ENCODE data around the gene SPRY2. TPM values are rescaled to one million over a fixed set of nuclear protein-coding genes. Genes with fewer than 3 reads are reported as not detected.
A peak's percentile ranks its signal among the peaks of the same experiment; 100 is the strongest.

The SPRY2 gene
- 10 to 100 TPM; 44.3 to 46.1 (median 44.7) TPM for total RNA-seq

DNA sequence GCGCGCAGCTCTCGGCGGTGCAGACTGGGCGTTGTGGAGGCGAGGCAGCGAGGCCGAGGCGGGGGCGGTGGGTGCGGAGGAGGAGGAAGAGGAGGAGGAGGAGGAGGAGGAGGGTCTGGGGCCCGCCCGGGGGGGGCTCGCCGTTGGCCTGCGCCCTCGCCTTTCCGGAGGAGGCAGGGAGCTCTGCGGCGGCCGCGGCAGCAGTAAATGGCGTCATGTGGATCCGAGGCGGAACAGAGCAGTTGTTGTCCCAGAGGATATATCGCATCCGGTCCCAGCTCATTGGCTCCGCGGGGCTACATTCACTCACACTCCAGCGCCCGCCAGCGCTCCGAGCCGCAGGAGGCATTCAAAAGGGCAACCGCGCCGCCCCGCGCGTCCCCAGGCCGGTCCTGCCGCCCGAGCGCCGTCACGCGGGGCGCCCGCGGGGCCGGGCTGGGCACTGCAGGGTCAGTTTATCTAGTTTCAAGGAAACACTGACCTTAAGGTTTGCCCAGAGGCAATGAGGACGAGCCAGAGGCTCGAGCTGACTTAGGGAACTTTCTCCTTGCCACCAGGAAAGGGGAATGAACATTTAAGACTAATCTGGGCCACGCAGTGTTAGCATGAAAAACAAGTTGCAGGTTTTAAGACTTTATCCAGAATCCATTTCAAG, at the start of gene SPRY2:
TSS of gene SPRY2 (minus strand) at position 26 of the 655 bp plus-strand sequence. CDS start 3,421 bp downstream, outside the sequence.
- peaks cover 8 to 14% (median 12%) of the 10 kb centered on the region in 4 donors for H3K36me3 ChIP-seq
- peaks cover 25 to 39% (median 33%) of the 10 kb centered on the region in 4 donors for H3K4me1 ChIP-seq
- no peaks in the 10 kb centered on the region for H3K27me3 ChIP-seq
- H3K9me3 ChIP-seq = no peaks in the 10 kb centered on the region
- intact Hi-C loops (cut with DNase I) = loop anchor here (10.0 kb wide), 1 partner anchor 666 kb away; no protein-coding TSS in a partner anchor
- under 1% methylated on average over 40 of the region's 54 CpGs for WGBS
- TF ChIP-seq CTCF (IDR thresholded peaks at IDR 0.05) (peak in 2 of 3 experiments; percentile 22 to 36), POLR2A (IDR thresholded peaks at IDR 0.05; ENCODE audit: low read depth) (peak; percentile 60), POLR2AphosphoS5 (IDR thresholded peaks at IDR 0.05) (peak; percentile 89 to 93), EP300 (IDR thresholded peaks at IDR 0.05) (no peak)
- H3K27ac ChIP-seq (replicated peaks in 1 of 4) = peak within 1 kb of the TSS; percentile 89 to 94 (median 91)
- peak; percentile 98 for DNase-seq (ENCODE audit: extremely low spot score)
- peak within 1 kb of the TSS; percentile 79 to 96 (median 88) for H3K4me3 ChIP-seq

DNA sequence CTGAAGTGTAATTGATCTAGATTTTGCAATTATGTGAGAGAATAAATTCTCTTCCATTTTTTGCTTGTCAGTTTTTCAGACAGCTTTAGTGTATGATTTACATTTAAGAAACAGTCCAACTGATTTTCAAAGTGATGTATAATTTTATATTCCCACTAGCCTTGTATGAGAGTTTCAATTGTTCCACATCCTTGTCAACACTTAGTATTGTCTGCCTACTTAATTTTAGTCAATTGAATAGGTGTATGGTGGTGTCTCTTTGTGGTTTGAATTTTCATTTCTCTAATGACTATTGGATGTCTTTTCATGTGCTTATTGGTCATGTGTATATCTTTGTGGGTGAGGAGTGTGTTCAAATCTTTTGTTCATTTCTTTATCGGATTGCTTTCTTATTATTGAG, 49.4 kb upstream of the SPRY2 start:
- no peak for DNase-seq (ENCODE audit: extremely low spot score)
- no peak for TF ChIP-seq EP300 (IDR thresholded peaks at IDR 0.05)
- no peak for TF ChIP-seq POLR2AphosphoS5 (IDR thresholded peaks at IDR 0.05)
- no peak for TF ChIP-seq POLR2A (IDR thresholded peaks at IDR 0.05; ENCODE audit: low read depth)
- Histone ChIP-seq H3K27ac (replicated peaks in 1 of 4) (no peak overlapping the region), H3K9me3 (peaks cover 0 to 14% (median 9%) of the 10 kb centered on the region in 4 donors), H3K4me3 (no peak overlapping the region), H3K27me3 (no peaks in the 10 kb centered on the region), H3K4me1 (no peaks in the 10 kb centered on the region), H3K36me3 (no peaks in the 10 kb centered on the region)
- intact Hi-C loops (cut with DNase I) = no loop called here
- 97% methylated on average over 1 of the region's 1 CpG for WGBS

DNA sequence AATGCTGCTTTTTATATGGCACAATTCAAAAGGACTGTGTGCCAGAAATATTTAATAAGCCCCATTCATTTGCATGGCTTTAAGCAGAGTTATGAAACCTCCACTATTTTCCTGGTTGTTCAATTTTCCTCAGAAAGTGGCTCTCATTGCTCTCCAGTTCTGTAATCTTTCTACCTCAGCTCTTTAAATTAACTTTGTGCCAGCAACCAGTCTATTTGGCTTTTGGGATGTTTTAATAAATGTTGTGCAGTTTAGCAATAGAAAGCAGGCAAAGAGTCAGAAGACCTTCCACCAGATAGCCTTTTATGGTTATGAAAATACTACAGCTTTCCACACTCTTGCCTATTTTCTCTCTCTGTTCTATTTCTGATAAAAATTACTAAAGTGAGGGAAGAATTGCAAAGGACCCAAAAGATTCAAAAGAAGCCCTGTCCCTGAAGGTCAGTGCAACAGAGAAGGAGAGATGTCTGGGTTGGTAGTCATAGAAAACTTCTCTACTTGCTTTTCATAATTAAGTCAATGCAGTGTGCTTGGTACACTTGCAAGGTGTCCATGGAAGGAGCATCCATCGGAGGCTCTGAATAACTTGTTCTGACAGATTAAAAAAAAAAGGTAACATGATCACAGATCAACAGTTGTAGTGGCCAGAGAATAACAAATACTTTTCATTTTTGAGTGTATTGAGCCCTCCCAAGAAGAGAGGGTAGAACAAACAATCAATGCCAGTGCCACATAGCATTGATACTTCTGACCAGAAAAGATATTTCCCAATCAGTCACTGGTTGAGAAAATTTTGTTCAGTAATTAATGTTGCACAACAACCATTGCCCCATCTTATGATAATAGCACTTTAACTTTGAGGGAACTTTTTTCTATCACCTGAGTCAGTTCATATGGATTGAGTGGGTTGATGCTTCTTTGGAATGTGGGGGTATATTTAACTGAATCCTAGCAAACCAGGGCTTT, 48.4 kb upstream of the SPRY2 start:
- Histone ChIP-seq H3K9me3 (peaks cover 0 to 13% (median 9%) of the 10 kb centered on the region in 4 donors), H3K36me3 (no peaks in the 10 kb centered on the region), H3K4me1 (no peaks in the 10 kb centered on the region), H3K27me3 (no peaks in the 10 kb centered on the region), H3K4me3 (no peak overlapping the region), H3K27ac (replicated peaks in 1 of 4) (no peak overlapping the region)
- 95% methylated on average over 1 of the region's 1 CpG for WGBS
- no peak for DNase-seq (ENCODE audit: extremely low spot score)
- intact Hi-C loops (cut with DNase I) = no loop called here
- TF ChIP-seq POLR2A (IDR thresholded peaks at IDR 0.05; ENCODE audit: low read depth) = no peak
- TF ChIP-seq EP300 (IDR thresholded peaks at IDR 0.05) = no peak
- no peak for TF ChIP-seq CTCF (IDR thresholded peaks at IDR 0.05)
- TF ChIP-seq POLR2AphosphoS5 (IDR thresholded peaks at IDR 0.05) = no peak

GRCh38 chr13:80388506-80388905, 47.6 kb upstream of the SPRY2 start:
- no peak for TF ChIP-seq POLR2AphosphoS5 (IDR thresholded peaks at IDR 0.05)
- TF ChIP-seq POLR2A (IDR thresholded peaks at IDR 0.05; ENCODE audit: low read depth) = no peak
- TF ChIP-seq CTCF (IDR thresholded peaks at IDR 0.05) = no peak
- no peak for TF ChIP-seq EP300 (IDR thresholded peaks at IDR 0.05)
- 85% methylated on average over 7 of the region's 7 CpGs for WGBS
- Histone ChIP-seq H3K27me3 (no peaks in the 10 kb centered on the region), H3K4me1 (no peaks in the 10 kb centered on the region), H3K36me3 (no peaks in the 10 kb centered on the region), H3K27ac (replicated peaks in 1 of 4) (no peak overlapping the region), H3K4me3 (no peak overlapping the region), H3K9me3 (peaks cover 0 to 7% (median 6%) of the 10 kb centered on the region in 4 donors)
- no peak for DNase-seq (ENCODE audit: extremely low spot score)
- intact Hi-C loops (cut with DNase I) = no loop called here

GRCh38 chr13:80386592-80386991, 45.7 kb upstream of the SPRY2 start:
- Histone ChIP-seq H3K27ac (replicated peaks in 1 of 4) (no peak overlapping the region), H3K36me3 (no peaks in the 10 kb centered on the region), H3K9me3 (peaks cover 0 to 7% (median 5%) of the 10 kb centered on the region in 4 donors), H3K27me3 (no peaks in the 10 kb centered on the region), H3K4me3 (no peak overlapping the region), H3K4me1 (no peaks in the 10 kb centered on the region)
- no peak for TF ChIP-seq POLR2AphosphoS5 (IDR thresholded peaks at IDR 0.05)
- no peak for TF ChIP-seq EP300 (IDR thresholded peaks at IDR 0.05)
- TF ChIP-seq POLR2A (IDR thresholded peaks at IDR 0.05; ENCODE audit: low read depth) = no peak
- no peak for TF ChIP-seq CTCF (IDR thresholded peaks at IDR 0.05)
- DNase-seq (ENCODE audit: extremely low spot score) = no peak
- intact Hi-C loops (cut with DNase I) = no loop called here
